GM12878 (cell line): ENCODE data around the gene SERTAD2. TPM values are rescaled to one million over a fixed set of nuclear protein-coding genes. Genes with fewer than 3 reads are reported as not detected.

Experiments
- ATAC-seq: fragments of 200-7000 bp; cut with Tn5 transposase; 3 replicates; pipeline ENCODE4 v1.9.1; 2020; ENCODE audit warnings: mild to moderate bottlenecking, moderate library complexity
- BruUV-seq: library from RNA; stranded (reverse); fragments of 400-500 nt; replicated peaks from 2 replicates; lab custom pipeline; 2021; lab: Mats Ljungman, UMichigan
- CTCF ChIA-PET: fragments of 300-600 bp; sonication (Branson Sonifier 250); formaldehyde crosslinking; extraction: SDS; loops from one replicate; lab custom pipeline; 2021; ENCODE audit warnings: inconsistent platforms; lab: Yijun Ruan, JAX
- POLR2A ChIA-PET: fragments of 350-600 bp; formaldehyde crosslinking; extraction: SDS; loops from one replicate; lab custom pipeline; 2021; ENCODE audit warnings: inconsistent platforms; lab: Charles Lee
- RAD21 ChIA-PET: fragments of 300-600 bp; sonication (Branson Sonifier 250); formaldehyde crosslinking; loops from one replicate; lab custom pipeline; 2023; ENCODE audit warnings: antibody characterized with exemption; ENCODE audit not compliant: unreplicated experiment; lab: Charles Lee
- SMC1A ChIA-PET: fragments of 300-600 bp; sonication (Branson Sonifier 250); formaldehyde crosslinking; loops from one replicate; lab custom pipeline; 2023; ENCODE audit not compliant: unreplicated experiment, uncharacterized antibody; lab: Charles Lee
- DNase-seq: peaks from one replicate; pipeline ENCODE4 v3.0.0-alpha.2; 2011; ENCODE audit warnings: low read depth, low spot score
- FAIRE-seq: peaks from 3 replicates; lab custom pipeline; 2011; peaks lifted over from hg19 to GRCh38; lab: Jason Lieb, UNC
- H2AFZ ChIP-seq: 2 replicates; pipeline ENCODE4 v1.6.0; 2011; ENCODE audit warnings: low read depth, low read length, control low read depth; ENCODE audit not compliant: control insufficient read depth
- H3K27ac ChIP-seq: 2 replicates; pipeline ENCODE4 v1.5.1; 2011; ENCODE audit warnings: control low read depth; ENCODE audit not compliant: control insufficient read depth, insufficient read depth
- H3K27me3 ChIP-seq, 2 experiments: replicated peaks in 1 of 2; 2 replicates each; pipeline versions ENCODE4 v1.6.0 to v1.6.1; 2011; ENCODE audit warnings: low read length in 1 of 2; ENCODE audit not compliant: control insufficient read depth in 2 of 2, insufficient read depth in 2 of 2
- H3K36me3 ChIP-seq, 2 experiments: 2 replicates each; pipeline ENCODE4 v1.5.1; 2011; ENCODE audit warnings: low read length in 1 of 2; ENCODE audit not compliant: control insufficient read depth in 2 of 2, insufficient read depth in 2 of 2
- H3K4me1 ChIP-seq: 2 replicates; pipeline ENCODE4 v1.6.1; 2011; ENCODE audit warnings: mild to moderate bottlenecking, low read length, moderate library complexity, mixed read lengths; ENCODE audit not compliant: control insufficient read depth, insufficient read depth
- H3K4me2 ChIP-seq: 2 replicates; pipeline ENCODE4 v1.6.0; 2011; ENCODE audit warnings: control low read depth; ENCODE audit not compliant: control insufficient read depth, insufficient read depth
- H3K4me3 ChIP-seq: fragments of 200-600 bp; sonication (generic); 2 replicates; pipeline ENCODE4 v1.5.1; 2016
- H3K79me2 ChIP-seq: 2 replicates; pipeline ENCODE4 v1.6.0; 2011; ENCODE audit warnings: low read length; ENCODE audit not compliant: control insufficient read depth, insufficient read depth
- H3K9ac ChIP-seq: 2 replicates; pipeline ENCODE4 v1.8.0; 2011; ENCODE audit warnings: low read length, control low read depth, mixed read lengths; ENCODE audit not compliant: control insufficient read depth, insufficient read depth
- H3K9me3 ChIP-seq: replicated peaks from 3 replicates; pipeline ENCODE4 v1.5.1; 2011; ENCODE audit warnings: mild to moderate bottlenecking, low read length; ENCODE audit not compliant: control insufficient read depth, insufficient read depth
- H4K20me1 ChIP-seq: 2 replicates; pipeline ENCODE4 v1.6.0; 2011; ENCODE audit not compliant: control insufficient read depth, insufficient read depth
- IKZF1 ChIP-seq: fragments of 450-650 bp; conservative IDR thresholded peaks from 2 replicates; pipeline ENCODE4 v1.6.1; 2017; ENCODE audit warnings: antibody characterized with exemption, mild to moderate bottlenecking
- JUND ChIP-seq: IDR thresholded peaks from 2 replicates; pipeline ENCODE4 v1.6.1; 2012; ENCODE audit warnings: low read depth, mild to moderate bottlenecking, low read length, improper control_type of control experiment, moderate library complexity
- NFXL1 ChIP-seq: fragments of 450-650 bp; IDR thresholded peaks from 2 replicates; pipeline ENCODE4 v1.6.1; 2017; ENCODE audit warnings: antibody characterized with exemption, mild to moderate bottlenecking, borderline replicate concordance
- PML ChIP-seq: IDR thresholded peaks from 2 replicates; pipeline ENCODE4 v1.6.1; 2012; ENCODE audit warnings: low read length, inconsistent platforms
- SIN3A ChIP-seq: IDR thresholded peaks from 2 replicates; pipeline ENCODE4 v1.6.1; 2012; ENCODE audit warnings: low read depth, low read length, improper control_type of control experiment
- STAT1 ChIP-seq: fragments of 450-650 bp; conservative IDR thresholded peaks from 2 replicates; pipeline ENCODE4 v1.6.1; 2014; ENCODE audit warnings: antibody characterized with exemption, mild to moderate bottlenecking
- WRNIP1 ChIP-seq: IDR thresholded peaks from 2 replicates; pipeline ENCODE4 v1.6.1; 2011; ENCODE audit warnings: low read depth, low read length, improper control_type of control experiment, borderline replicate concordance
- WGBS: methylation state at CpG from one replicate; pipeline ENCODE4 v1.1.6; 2016; ENCODE audit warnings: low lambda C conversion rate; ENCODE audit not compliant: insufficient replicate concordance, insufficient coverage; ENCODE audit errors: missing lambda C conversion rate; 5-methylcytosine and 5-hydroxymethylcytosine counted together
- in situ Hi-C: fragments of 300-500 bp; cut with MboI; formaldehyde crosslinking; loops from 9 replicates; pipeline ENCODE4 v1.14.3; 2018; ENCODE audit warnings: mixed read lengths
- intact Hi-C: fragments of 100-400 bp; cut with micrococcal nuclease; formaldehyde crosslinking; loops from one replicate; pipeline ENCODE4 v1.14.2; 2022; ENCODE audit not compliant: unreplicated experiment
- polyA plus RNA-seq, 11 experiments: library from polyadenylated mRNA; depleted of rRNA in 4 of 11; unstranded in 6 of 11; stranded (reverse) in 5 of 11; fragments of >200 nt; fragmentation: Nextera tagmentation in 4 of 11; fragmentation: Illumina TruSeq in 1 of 11; extraction: Ambion mirVana in 4 of 11; extraction: Trizol in 1 of 11; gene quantifications; 1 replicate in 1 of 11; 2 replicates in 10 of 11; pipeline versions ENCODE4 v1.2.1 to v1.2.3, GENCODE V29; 2011 to 2016; ENCODE audit warnings: inconsistent platforms in 2 of 11, missing spikeins in 2 of 11, low read depth in 1 of 11
- total RNA-seq, 4 experiments: library from RNA; depleted of rRNA in 3 of 4; stranded (reverse); fragments of >200 nt in 3 of 4; fragmentation: Illumina TruSeq in 1 of 4; extraction: Trizol in 1 of 4; gene quantifications; 2 replicates each; pipeline versions ENCODE4 v1.2.1 to v1.2.3, GENCODE V29; 2013 to 2021
- TF ChIP-seq, protein P1 (sequence below): fragments of 450-650 bp; IDR thresholded peaks from 2 replicates; pipeline ENCODE4 v1.6.1; 2017; ENCODE audit warnings: mild to moderate bottlenecking, moderate library complexity
- TF ChIP-seq, protein P2 (sequence below): fragments of 150-350 bp; IDR thresholded peaks from 2 replicates; pipeline ENCODE4 v1.6.1; 2014; ENCODE audit warnings: mild to moderate bottlenecking, low read depth, low read length
- TF ChIP-seq, protein P3 (sequence below): fragments of 450-650 bp; IDR thresholded peaks from 2 replicates; pipeline ENCODE4 v1.6.1; 2016; ENCODE audit warnings: mild to moderate bottlenecking

The SERTAD2 gene
- total and polyA plus RNA-seq, 10 of the 15 experiments (the other 5 are each of a cell fraction or from before 2014, with no cell fraction given), result 7.9 to 28.7 (median 20.1) TPM

DNA sequence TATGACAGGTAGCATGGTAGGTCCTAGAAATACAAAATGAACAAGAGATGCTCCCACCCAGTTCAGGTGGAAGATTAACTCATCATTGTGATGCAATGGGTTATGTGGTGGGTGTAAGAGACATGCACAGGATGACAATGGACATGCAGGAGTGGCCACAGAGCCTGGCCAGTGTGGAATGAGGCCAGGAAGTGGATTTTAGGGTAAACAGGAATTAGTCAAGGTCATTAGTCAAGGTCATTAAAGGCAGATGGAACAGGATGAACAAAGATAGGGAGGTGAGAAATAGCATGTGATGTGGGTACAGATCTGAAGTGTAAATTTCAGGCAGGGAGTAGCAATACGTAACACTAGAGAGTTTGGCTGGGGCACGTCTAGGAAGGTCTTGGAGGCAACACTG is 15.6 kb upstream of the SERTAD2 start:
- BruUV-seq, result no TSS peak
- Histone ChIP-seq H3K79me2 (no peaks in the 10 kb centered on the region; the same call in none of the 2 replicates), H3K27ac (no peak overlapping the region), H3K4me3 (no peak overlapping the region), H3K27me3 (no peaks in the 10 kb centered on the region), H2AFZ (no peak overlapping the region), H3K4me1 (peaks cover 27% of the 10 kb centered on the region), H3K9ac (no peak overlapping the region), H3K36me3 (no peaks in the 10 kb centered on the region), H4K20me1 (no peaks in the 10 kb centered on the region), H3K4me2 (no peak overlapping the region), H3K9me3 (no peaks in the 10 kb centered on the region)
- TF ChIP-seq STAT1 (no peak), SIN3A (no peak), WRNIP1 (no peak), JUND (no peak), IKZF1 (no peak), NFXL1 (no peak), PML (no peak)
- CTCF ChIA-PET, result no interaction called here
- WGBS, result 77% methylated on average over 2 of the region's 2 CpGs
- POLR2A ChIA-PET, result no interaction called here
- ATAC-seq, result no peak
- RAD21 ChIA-PET, result no interaction called here
- SMC1A ChIA-PET, result no interaction called here
- no peak for DNase-seq
- intact Hi-C loops, result no loop called here
- FAIRE-seq, result no peak
- in situ Hi-C loops, result no loop called here

DNA sequence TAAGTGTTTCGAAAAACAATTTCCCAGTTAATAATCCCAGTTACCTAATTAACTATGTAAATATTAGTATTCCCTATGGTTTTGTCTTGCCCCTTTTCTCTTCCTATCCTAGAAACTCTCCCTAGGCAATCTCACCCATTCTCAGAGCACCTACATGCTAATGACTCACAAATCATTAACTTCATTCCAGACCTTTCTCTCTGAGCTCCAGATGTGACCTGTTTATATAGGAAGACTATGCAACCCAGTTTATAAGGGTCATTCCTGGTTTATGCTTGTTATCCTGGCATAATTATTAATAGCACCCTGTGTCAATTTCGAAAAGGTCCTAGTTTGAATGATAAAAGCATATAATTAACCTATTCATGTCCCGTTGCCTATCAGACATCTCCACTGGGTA is 14.8 kb upstream of the SERTAD2 start:
- Histone ChIP-seq H3K9me3 (no peaks in the 10 kb centered on the region), H3K4me3 (no peak overlapping the region), H3K4me1 (peaks cover 25% of the 10 kb centered on the region), H2AFZ (no peak overlapping the region), H3K79me2 (no peaks in the 10 kb centered on the region; the same call in none of the 2 replicates), H3K9ac (no peak overlapping the region), H3K4me2 (no peak overlapping the region), H4K20me1 (no peaks in the 10 kb centered on the region), H3K36me3 (no peaks in the 10 kb centered on the region), H3K27me3 (no peaks in the 10 kb centered on the region), H3K27ac (no peak overlapping the region)
- no TSS peak for BruUV-seq
- 96% methylated on average over 3 of the region's 3 CpGs for WGBS
- ChIA-PET CTCF (interaction anchor here (1.0 to 10.5 kb wide), 2 partner anchors 19 to 27 kb away, joined by 4 to 154 read pairs; partner anchors contain the start of gene SERTAD2), POLR2A (interaction anchor here (1.0 to 9.0 kb wide), 4 partner anchors 9 to 28 kb away, joined by 3 to 120 read pairs (median 4); partner anchors contain the start of gene SERTAD2), SMC1A (interaction anchor here (2.0 to 33.0 kb wide), 5 partner anchors 6 to 70 kb away, joined by 8 to 945 read pairs (median 67); partner anchors contain the start of gene SERTAD2), RAD21 (interaction anchor here (0.8 to 12.0 kb wide), 3 partner anchors 19 to 66 kb away, joined by 3 to 221 read pairs (median 5); partner anchors contain the start of gene SERTAD2)
- ATAC-seq (no peak), FAIRE-seq (no peak), DNase-seq (no peak)
- in situ Hi-C loops (no loop called here), intact Hi-C loops (no loop called here)
- TF ChIP-seq, protein P1, sequence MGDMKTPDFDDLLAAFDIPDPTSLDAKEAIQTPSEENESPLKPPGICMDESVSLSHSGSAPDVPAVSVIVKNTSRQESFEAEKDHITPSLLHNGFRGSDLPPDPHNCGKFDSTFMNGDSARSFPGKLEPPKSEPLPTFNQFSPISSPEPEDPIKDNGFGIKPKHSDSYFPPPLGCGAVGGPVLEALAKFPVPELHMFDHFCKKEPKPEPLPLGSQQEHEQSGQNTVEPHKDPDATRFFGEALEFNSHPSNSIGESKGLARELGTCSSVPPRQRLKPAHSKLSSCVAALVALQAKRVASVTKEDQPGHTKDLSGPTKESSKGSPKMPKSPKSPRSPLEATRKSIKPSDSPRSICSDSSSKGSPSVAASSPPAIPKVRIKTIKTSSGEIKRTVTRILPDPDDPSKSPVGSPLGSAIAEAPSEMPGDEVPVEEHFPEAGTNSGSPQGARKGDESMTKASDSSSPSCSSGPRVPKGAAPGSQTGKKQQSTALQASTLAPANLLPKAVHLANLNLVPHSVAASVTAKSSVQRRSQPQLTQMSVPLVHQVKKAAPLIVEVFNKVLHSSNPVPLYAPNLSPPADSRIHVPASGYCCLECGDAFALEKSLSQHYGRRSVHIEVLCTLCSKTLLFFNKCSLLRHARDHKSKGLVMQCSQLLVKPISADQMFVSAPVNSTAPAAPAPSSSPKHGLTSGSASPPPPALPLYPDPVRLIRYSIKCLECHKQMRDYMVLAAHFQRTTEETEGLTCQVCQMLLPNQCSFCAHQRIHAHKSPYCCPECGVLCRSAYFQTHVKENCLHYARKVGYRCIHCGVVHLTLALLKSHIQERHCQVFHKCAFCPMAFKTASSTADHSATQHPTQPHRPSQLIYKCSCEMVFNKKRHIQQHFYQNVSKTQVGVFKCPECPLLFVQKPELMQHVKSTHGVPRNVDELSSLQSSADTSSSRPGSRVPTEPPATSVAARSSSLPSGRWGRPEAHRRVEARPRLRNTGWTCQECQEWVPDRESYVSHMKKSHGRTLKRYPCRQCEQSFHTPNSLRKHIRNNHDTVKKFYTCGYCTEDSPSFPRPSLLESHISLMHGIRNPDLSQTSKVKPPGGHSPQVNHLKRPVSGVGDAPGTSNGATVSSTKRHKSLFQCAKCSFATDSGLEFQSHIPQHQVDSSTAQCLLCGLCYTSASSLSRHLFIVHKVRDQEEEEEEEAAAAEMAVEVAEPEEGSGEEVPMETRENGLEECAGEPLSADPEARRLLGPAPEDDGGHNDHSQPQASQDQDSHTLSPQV, result no peak
- TF ChIP-seq, protein P2, sequence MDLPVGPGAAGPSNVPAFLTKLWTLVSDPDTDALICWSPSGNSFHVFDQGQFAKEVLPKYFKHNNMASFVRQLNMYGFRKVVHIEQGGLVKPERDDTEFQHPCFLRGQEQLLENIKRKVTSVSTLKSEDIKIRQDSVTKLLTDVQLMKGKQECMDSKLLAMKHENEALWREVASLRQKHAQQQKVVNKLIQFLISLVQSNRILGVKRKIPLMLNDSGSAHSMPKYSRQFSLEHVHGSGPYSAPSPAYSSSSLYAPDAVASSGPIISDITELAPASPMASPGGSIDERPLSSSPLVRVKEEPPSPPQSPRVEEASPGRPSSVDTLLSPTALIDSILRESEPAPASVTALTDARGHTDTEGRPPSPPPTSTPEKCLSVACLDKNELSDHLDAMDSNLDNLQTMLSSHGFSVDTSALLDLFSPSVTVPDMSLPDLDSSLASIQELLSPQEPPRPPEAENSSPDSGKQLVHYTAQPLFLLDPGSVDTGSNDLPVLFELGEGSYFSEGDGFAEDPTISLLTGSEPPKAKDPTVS, result no peak
- TF ChIP-seq, protein P3, sequence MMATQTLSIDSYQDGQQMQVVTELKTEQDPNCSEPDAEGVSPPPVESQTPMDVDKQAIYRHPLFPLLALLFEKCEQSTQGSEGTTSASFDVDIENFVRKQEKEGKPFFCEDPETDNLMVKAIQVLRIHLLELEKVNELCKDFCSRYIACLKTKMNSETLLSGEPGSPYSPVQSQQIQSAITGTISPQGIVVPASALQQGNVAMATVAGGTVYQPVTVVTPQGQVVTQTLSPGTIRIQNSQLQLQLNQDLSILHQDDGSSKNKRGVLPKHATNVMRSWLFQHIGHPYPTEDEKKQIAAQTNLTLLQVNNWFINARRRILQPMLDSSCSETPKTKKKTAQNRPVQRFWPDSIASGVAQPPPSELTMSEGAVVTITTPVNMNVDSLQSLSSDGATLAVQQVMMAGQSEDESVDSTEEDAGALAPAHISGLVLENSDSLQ, result no peak
